Uterus (tissue), 4 donors: Measurements from ENCODE around the gene LRP1. TPM values are rescaled to one million over a fixed set of nuclear protein-coding genes. Genes with fewer than 3 reads are reported as not detected.

Source experiments
- DNase-seq, 2 donors: peaks; one replicate each; pipeline ENCODE4 v3.0.0-alpha.2; 2019 to 2020
- H3K27ac ChIP-seq, 2 donors: fragments of 200-600 bp; sonication (generic); 1 replicate in 1 of 2; 2 replicates in 1 of 2; pipeline ENCODE4 v1.5.1; 2016 to 2018
- H3K27me3 ChIP-seq, 2 donors: fragments of 200-600 bp; sonication (generic); one replicate each; pipeline ENCODE4 v1.5.1; 2018 to 2019; ENCODE audit warnings: control low read depth in 1 of 2
- H3K36me3 ChIP-seq, 2 donors: fragments of 200-600 bp; sonication (generic); one replicate each; pipeline ENCODE4 v1.5.1; 2019; ENCODE audit warnings: control low read depth in 1 of 2
- H3K4me1 ChIP-seq, 2 donors: fragments of 200-600 bp; sonication (generic); one replicate each; pipeline ENCODE4 v1.5.1; 2018 to 2019; ENCODE audit warnings: control low read depth in 1 of 2
- H3K4me3 ChIP-seq, 2 donors: fragments of 200-600 bp; sonication (generic); 1 replicate in 1 of 2; 2 replicates in 1 of 2; pipeline ENCODE4 v1.5.1; 2018 to 2019; ENCODE audit warnings: mild to moderate bottlenecking in 1 of 2
- H3K9me3 ChIP-seq, 2 donors: fragments of 200-600 bp; sonication (generic); one replicate each; pipeline ENCODE4 v1.5.1; 2019; ENCODE audit warnings: control low read depth in 1 of 2
- POLR2A ChIP-seq, 2 donors: fragments of 450-650 bp; IDR thresholded peaks; one replicate each; pipeline ENCODE4 v1.6.1; 2016; ENCODE audit warnings: antibody characterized with exemption in 2 of 2, mild to moderate bottlenecking in 1 of 2, moderate library complexity in 1 of 2
- intact Hi-C: fragments of 100-400 bp; cut with DNase I; formaldehyde crosslinking; loops from one replicate; pipeline ENCODE4 v1.15.1; 2023; ENCODE audit warnings: low total_unique reads
- total RNA-seq, 4 donors: library from RNA; depleted of rRNA in 3 of 4; stranded (reverse); fragments of >200 nt in 3 of 4; gene quantifications; one replicate each; pipeline versions ENCODE4 v1.1.0 to v1.2.4, GENCODE V29; 2014 to 2023
- TF ChIP-seq, protein P1 (sequence below), 4 experiments: fragments of 200-600 bp in 2 of 4; fragments of 450-650 bp in 2 of 4; sonication (generic) in 2 of 4; IDR thresholded peaks; one replicate each; pipeline ENCODE4 v1.5.1; 2016 to 2019; ENCODE audit warnings: antibody characterized with exemption in 4 of 4, mild to moderate bottlenecking in 2 of 4, moderate library complexity in 1 of 4
- donor health status: DM: yes; HTN: yes; CAD: no.

LRP1 gene
- total RNA-seq, 4 donors from 2014 or later = 164 to 507 (median 318) TPM

DNA sequence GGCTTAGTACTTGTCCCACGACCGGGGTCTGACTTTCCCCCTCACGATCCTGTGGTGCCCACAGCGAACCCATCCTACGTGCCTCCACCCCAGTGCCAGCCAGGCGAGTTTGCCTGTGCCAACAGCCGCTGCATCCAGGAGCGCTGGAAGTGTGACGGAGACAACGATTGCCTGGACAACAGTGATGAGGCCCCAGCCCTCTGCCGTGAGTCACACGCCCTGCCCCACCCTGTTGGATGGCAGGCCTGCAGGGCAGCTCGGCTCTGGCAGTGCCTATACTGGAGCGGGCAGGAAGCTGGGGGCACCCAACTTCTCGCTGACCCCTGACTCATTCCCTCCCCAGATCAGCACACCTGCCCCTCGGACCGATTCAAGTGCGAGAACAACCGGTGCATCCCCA is 37.5 kb downstream of the LRP1 start:
- no peaks in the 10 kb centered on the region for H3K36me3 ChIP-seq
- H3K27me3 ChIP-seq = no peaks in the 10 kb centered on the region
- no peaks in the 10 kb centered on the region for H3K9me3 ChIP-seq
- no peak for DNase-seq
- intact Hi-C loops = no loop called here
- no peaks in the 10 kb centered on the region for H3K4me1 ChIP-seq
- TF ChIP-seq, protein P1, sequence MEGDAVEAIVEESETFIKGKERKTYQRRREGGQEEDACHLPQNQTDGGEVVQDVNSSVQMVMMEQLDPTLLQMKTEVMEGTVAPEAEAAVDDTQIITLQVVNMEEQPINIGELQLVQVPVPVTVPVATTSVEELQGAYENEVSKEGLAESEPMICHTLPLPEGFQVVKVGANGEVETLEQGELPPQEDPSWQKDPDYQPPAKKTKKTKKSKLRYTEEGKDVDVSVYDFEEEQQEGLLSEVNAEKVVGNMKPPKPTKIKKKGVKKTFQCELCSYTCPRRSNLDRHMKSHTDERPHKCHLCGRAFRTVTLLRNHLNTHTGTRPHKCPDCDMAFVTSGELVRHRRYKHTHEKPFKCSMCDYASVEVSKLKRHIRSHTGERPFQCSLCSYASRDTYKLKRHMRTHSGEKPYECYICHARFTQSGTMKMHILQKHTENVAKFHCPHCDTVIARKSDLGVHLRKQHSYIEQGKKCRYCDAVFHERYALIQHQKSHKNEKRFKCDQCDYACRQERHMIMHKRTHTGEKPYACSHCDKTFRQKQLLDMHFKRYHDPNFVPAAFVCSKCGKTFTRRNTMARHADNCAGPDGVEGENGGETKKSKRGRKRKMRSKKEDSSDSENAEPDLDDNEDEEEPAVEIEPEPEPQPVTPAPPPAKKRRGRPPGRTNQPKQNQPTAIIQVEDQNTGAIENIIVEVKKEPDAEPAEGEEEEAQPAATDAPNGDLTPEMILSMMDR (IDR thresholded peaks at IDR 0.05) = no peak
- TF ChIP-seq POLR2A (IDR thresholded peaks at IDR 0.05) = no peak
- no peak overlapping the region for H3K27ac ChIP-seq
- H3K4me3 ChIP-seq = no peak overlapping the region

DNA sequence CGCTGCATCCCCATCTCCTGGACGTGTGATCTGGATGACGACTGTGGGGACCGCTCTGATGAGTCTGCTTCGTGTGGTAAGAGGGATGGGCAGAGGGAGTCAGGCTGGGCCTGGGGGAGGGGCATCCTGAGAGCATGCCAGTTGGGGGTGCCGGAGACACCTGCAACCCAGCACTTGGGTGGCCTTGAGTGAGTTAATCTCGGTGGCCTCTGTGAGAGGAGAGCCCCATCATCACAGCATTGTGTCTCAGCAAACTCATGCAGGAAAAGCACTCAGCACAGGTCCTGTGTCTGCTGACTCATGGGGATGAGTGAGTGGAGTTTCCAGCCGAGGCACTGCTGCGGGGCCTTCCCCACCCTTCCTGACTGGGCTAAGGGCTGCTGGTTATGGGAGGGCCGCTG is 38.7 kb downstream of the LRP1 start:
- intact Hi-C loops = no loop called here
- DNase-seq = peak in 1 of 2 donors; percentile 17
- Histone ChIP-seq H3K4me3 (no peak overlapping the region), H3K27me3 (no peaks in the 10 kb centered on the region), H3K9me3 (no peaks in the 10 kb centered on the region), H3K36me3 (no peaks in the 10 kb centered on the region), H3K4me1 (no peaks in the 10 kb centered on the region), H3K27ac (peak overlapping the region in 1 of 2 donors; percentile 29)
- TF ChIP-seq, protein P1 (IDR thresholded peaks at IDR 0.05) = no peak
- no peak for TF ChIP-seq POLR2A (IDR thresholded peaks at IDR 0.05)

DNA sequence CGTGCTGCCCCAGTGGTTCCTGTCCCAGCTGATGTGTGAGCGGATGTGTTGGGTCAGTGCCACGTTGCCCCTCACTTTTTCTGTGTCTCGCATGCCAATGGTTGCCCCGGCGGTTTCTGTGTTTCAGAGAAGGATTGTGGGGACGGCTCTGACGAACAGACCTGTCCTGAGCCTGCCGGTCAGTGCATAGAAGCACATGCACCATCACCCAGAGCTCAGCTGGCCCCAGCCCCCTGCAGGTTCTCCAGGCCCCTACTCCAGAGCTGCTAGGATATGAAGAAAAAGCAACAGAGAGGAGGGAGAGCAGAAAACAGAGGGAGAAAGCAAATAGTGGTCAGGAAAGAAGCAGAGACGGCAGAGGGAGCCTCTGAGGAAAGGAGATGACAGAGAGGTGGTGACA is 39.8 kb downstream of the LRP1 start:
- Histone ChIP-seq H3K36me3 (no peaks in the 10 kb centered on the region), H3K4me3 (no peak overlapping the region), H3K27ac (no peak overlapping the region), H3K4me1 (no peaks in the 10 kb centered on the region), H3K9me3 (no peaks in the 10 kb centered on the region), H3K27me3 (no peaks in the 10 kb centered on the region)
- DNase-seq = no peak
- no peak for TF ChIP-seq POLR2A (IDR thresholded peaks at IDR 0.05)
- TF ChIP-seq, protein P1 (IDR thresholded peaks at IDR 0.05) = no peak
- intact Hi-C loops = no loop called here

DNA sequence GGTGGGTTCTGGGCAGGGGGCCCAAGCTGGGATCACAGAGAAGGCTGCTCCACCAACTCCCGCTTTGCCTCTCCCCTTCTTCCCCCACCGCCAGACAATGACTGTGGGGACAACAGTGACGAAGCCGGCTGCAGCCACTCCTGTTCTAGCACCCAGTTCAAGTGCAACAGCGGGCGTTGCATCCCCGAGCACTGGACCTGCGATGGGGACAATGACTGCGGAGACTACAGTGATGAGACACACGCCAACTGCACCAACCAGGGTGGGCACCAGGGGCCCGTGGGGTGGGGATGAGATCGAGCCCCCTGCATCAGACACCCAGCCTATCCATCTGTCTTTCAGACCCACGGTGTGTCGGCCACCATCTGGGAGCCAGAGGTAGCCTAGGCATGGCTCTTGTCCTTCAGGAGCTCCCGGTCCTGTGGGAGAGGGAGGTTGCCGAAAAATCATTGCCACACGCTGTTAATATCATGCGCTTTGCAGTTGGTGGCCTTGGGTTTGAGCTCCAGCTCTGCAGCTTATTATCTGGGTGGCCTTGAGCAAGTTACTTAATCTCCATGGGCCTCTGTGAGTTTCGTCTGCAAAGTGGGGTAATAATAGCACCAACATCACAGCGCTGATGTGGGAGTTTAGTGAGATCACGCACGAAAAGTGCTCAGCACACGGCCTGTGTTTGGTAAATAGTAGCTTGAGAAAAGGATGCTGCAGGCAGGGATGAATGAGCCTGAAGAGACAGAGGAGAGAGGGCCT is 40.9 kb downstream of the LRP1 start:
- no peak for DNase-seq
- TF ChIP-seq POLR2A (IDR thresholded peaks at IDR 0.05) = no peak
- TF ChIP-seq, protein P1 (IDR thresholded peaks at IDR 0.05) = no peak
- no peaks in the 10 kb centered on the region for H3K36me3 ChIP-seq
- no peaks in the 10 kb centered on the region for H3K4me1 ChIP-seq
- no peaks in the 10 kb centered on the region for H3K9me3 ChIP-seq
- H3K27me3 ChIP-seq = no peaks in the 10 kb centered on the region
- intact Hi-C loops = no loop called here
- peak overlapping the region in 1 of 2 donors; percentile 17 for H3K27ac ChIP-seq
- no peak overlapping the region for H3K4me3 ChIP-seq

DNA sequence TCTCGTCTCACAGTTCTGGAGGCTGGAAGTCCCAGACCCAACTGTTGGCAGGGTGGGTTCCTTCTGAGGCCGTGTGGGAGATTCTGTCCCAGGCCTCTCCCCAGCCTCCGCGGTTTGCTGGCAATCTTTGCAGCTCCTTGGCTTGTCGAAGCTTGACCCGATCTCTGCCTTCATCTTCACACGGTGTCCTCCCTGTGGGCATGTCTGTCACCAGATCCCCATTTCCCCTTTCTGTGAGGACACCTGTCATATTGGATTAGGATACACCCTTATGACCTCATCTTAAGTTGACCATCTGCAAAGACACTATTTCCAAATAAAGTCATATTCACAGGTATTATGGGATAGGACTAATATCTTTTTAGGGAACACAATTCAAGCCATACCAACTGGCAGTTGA is 41.7 kb downstream of the LRP1 start:
- Histone ChIP-seq H3K27ac (peak overlapping the region in 1 of 2 donors; percentile 17), H3K9me3 (no peaks in the 10 kb centered on the region), H3K4me1 (no peaks in the 10 kb centered on the region), H3K4me3 (no peak overlapping the region), H3K36me3 (no peaks in the 10 kb centered on the region), H3K27me3 (no peaks in the 10 kb centered on the region)
- DNase-seq = no peak
- intact Hi-C loops = no loop called here
- TF ChIP-seq, protein P1 (IDR thresholded peaks at IDR 0.05) = no peak
- TF ChIP-seq POLR2A (IDR thresholded peaks at IDR 0.05) = no peak
